Stomach smooth muscle (tissue), 2 donors: ENCODE data around the gene HOXA10.

ENCODE experiments used
- H3K27ac ChIP-seq: one replicate; pipeline ENCODE4 v1.7.0; 2013; ENCODE audit warnings: mild to moderate bottlenecking, low read length, inconsistent platforms
- H3K27me3 ChIP-seq, 2 donors: one replicate each; pipeline ENCODE4 v1.7.0; 2013; ENCODE audit warnings: low read length in 2 of 2; ENCODE audit not compliant: insufficient read depth in 2 of 2, control insufficient read depth in 1 of 2
- H3K36me3 ChIP-seq, 2 donors: one replicate each; pipeline ENCODE4 v1.7.0; 2013; ENCODE audit warnings: low read length in 2 of 2; ENCODE audit not compliant: control insufficient read depth in 2 of 2, insufficient read depth in 2 of 2
- H3K4me1 ChIP-seq: one replicate; pipeline ENCODE4 v1.7.0; 2013; ENCODE audit warnings: low read length; ENCODE audit not compliant: control insufficient read depth, insufficient read depth
- H3K4me3 ChIP-seq, 2 donors: one replicate each; pipeline ENCODE4 v1.7.0; 2013; ENCODE audit warnings: low read length in 2 of 2
- H3K9ac ChIP-seq, 2 donors: one replicate each; pipeline ENCODE4 v1.7.0; 2013; ENCODE audit warnings: low read length in 2 of 2, mild to moderate bottlenecking in 1 of 2
- H3K9me3 ChIP-seq, 2 donors: one replicate each; pipeline ENCODE4 v1.7.0; 2013; ENCODE audit warnings: low read length in 2 of 2; ENCODE audit not compliant: control insufficient read depth in 2 of 2
- donor health status: healthy.
- donor health status: Pancreatic carcinoma.

The HOXA10 gene

GRCh38 chr7:27188386-27189294 lies 14.5 kb upstream of the HOXA10 start:
- peak overlapping the region in 1 of 2 donors; percentile 35 for H3K4me3 ChIP-seq
- peaks cover 42% of the 10 kb centered on the region for H3K4me1 ChIP-seq
- H3K9me3 ChIP-seq: peaks cover 0 to 2% of the 10 kb centered on the region in 2 donors
- H3K9ac ChIP-seq: no peak overlapping the region
- no peaks in the 10 kb centered on the region for H3K36me3 ChIP-seq
- H3K27ac ChIP-seq: no peak overlapping the region
- H3K27me3 ChIP-seq: peaks cover 90 to 99% of the 10 kb centered on the region in 2 donors

- peaks cover 41% of the 10 kb centered on the region for H3K4me1 ChIP-seq
- H3K27me3 ChIP-seq: peaks cover 91 to 99% of the 10 kb centered on the region in 2 donors
- peaks cover 0 to 2% of the 10 kb centered on the region in 2 donors for H3K9me3 ChIP-seq
- no peak overlapping the region for H3K9ac ChIP-seq
- no peaks in the 10 kb centered on the region for H3K36me3 ChIP-seq
- H3K27ac ChIP-seq: no peak overlapping the region
- peak overlapping the region in 1 of 2 donors; percentile 3 for H3K4me3 ChIP-seq
Observed at GRCh38 chr7:27187475-27188385, 13.6 kb upstream of the HOXA10 start.

- Histone ChIP-seq H3K27ac (no peak overlapping the region), H3K36me3 (no peaks in the 10 kb centered on the region), H3K9ac (no peak overlapping the region), H3K9me3 (peaks cover 0 to 2% of the 10 kb centered on the region in 2 donors), H3K4me3 (no peak overlapping the region), H3K27me3 (peaks cover 94 to 99% of the 10 kb centered on the region in 2 donors), H3K4me1 (peaks cover 38% of the 10 kb centered on the region)
Observed at GRCh38 chr7:27186668-27187474, 12.8 kb upstream of the HOXA10 start.

- peak overlapping the region in 1 of 2 donors; percentile 22 for H3K4me3 ChIP-seq
- peaks cover 0 to 2% of the 10 kb centered on the region in 2 donors for H3K9me3 ChIP-seq
- H3K4me1 ChIP-seq: peaks cover 36% of the 10 kb centered on the region
- H3K27ac ChIP-seq: no peak overlapping the region
- H3K36me3 ChIP-seq: no peaks in the 10 kb centered on the region
- no peak overlapping the region for H3K9ac ChIP-seq
- peaks cover 90 to 97% of the 10 kb centered on the region in 2 donors for H3K27me3 ChIP-seq
Observed at GRCh38 chr7:27185854-27186667, 11.9 kb upstream of the HOXA10 start.

GRCh38 chr7:27185013-27185853 lies 11.1 kb upstream of the HOXA10 start, which contains the start of gene HOXA11:
Gene HOXA11, minus strand, starts transcription at chr7:27185232. Its CDS starts 88 bp downstream, at chr7:27185144.
- no peak within 1 kb of the TSS for H3K9ac ChIP-seq
- H3K4me1 ChIP-seq: peaks cover 36% of the 10 kb centered on the region

GRCh38 chr7:27184337-27185012 lies 10.4 kb upstream of the HOXA10 start:
- Histone ChIP-seq H3K4me1 (peaks cover 40% of the 10 kb centered on the region), H3K27me3 (peaks cover 87 to 98% of the 10 kb centered on the region in 2 donors), H3K9ac (no peak overlapping the region), H3K27ac (no peak overlapping the region), H3K36me3 (no peaks in the 10 kb centered on the region), H3K9me3 (peaks cover 0 to 2% of the 10 kb centered on the region in 2 donors), H3K4me3 (peak overlapping the region in 1 of 2 donors; percentile 44)

More at GRCh38 chr7:27185013-27185853, 11.1 kb upstream of the HOXA10 start, which contains the start of gene HOXA11:
- peak within 1 kb of the TSS in 1 of 2 donors; percentile 44 for H3K4me3 ChIP-seq
- no peak within 1 kb of the TSS for H3K27ac ChIP-seq
- peaks cover 0 to 2% of the 10 kb centered on the region in 2 donors for H3K9me3 ChIP-seq
- H3K36me3 ChIP-seq: no peaks in the 10 kb centered on the region
- H3K27me3 ChIP-seq: peaks cover 91 to 98% of the 10 kb centered on the region in 2 donors

- H3K4me1 ChIP-seq: peaks cover 41% of the 10 kb centered on the region
- H3K27me3 ChIP-seq: peaks cover 87 to 98% of the 10 kb centered on the region in 2 donors
- H3K9ac ChIP-seq: no peak overlapping the region
- no peak overlapping the region for H3K27ac ChIP-seq
- peak overlapping the region in 1 of 2 donors; percentile 35 for H3K4me3 ChIP-seq
- peaks cover 0 to 2% of the 10 kb centered on the region in 2 donors for H3K9me3 ChIP-seq
- no peaks in the 10 kb centered on the region for H3K36me3 ChIP-seq
Observed at GRCh38 chr7:27183682-27184336, 9.7 kb upstream of the HOXA10 start.

- H3K4me3 ChIP-seq: no peak overlapping the region
- no peaks in the 10 kb centered on the region for H3K36me3 ChIP-seq
- H3K27ac ChIP-seq: no peak overlapping the region
- H3K27me3 ChIP-seq: peaks cover 86 to 98% of the 10 kb centered on the region in 2 donors
- no peak overlapping the region for H3K9ac ChIP-seq
- peaks cover 0 to 2% of the 10 kb centered on the region in 2 donors for H3K9me3 ChIP-seq
- H3K4me1 ChIP-seq: peaks cover 35% of the 10 kb centered on the region
Observed at GRCh38 chr7:27182861-27183681, 9.0 kb upstream of the HOXA10 start.
